HCT116 (cell line): ENCODE measurements around the gene PRKCD. TPM values are rescaled to one million over a fixed set of nuclear protein-coding genes. Genes with fewer than 3 reads are reported as not detected.

Experiments
- ATAC-seq: fragments of 200-7000 bp; cut with Tn5 transposase; 2 replicates; pipeline ENCODE4 v1.9.1; 2020; ENCODE audit warnings: mild to moderate bottlenecking, moderate library complexity
- BruUV-seq: library from RNA; stranded (reverse); fragments of 400-500 nt; replicated peaks from 2 replicates; lab custom pipeline; 2021; lab: Mats Ljungman, UMichigan
- CTCF ChIA-PET: fragments of 300-600 bp; sonication (Branson Sonifier 250); formaldehyde crosslinking; loops from one replicate; lab custom pipeline; 2021; ENCODE audit warnings: antibody characterized with exemption; lab: Charles Lee
- POLR2A ChIA-PET: fragments of 300-600, 350-600 bp; sonication (Branson Sonifier 250); formaldehyde crosslinking; loops from one replicate; lab custom pipeline; 2021; ENCODE audit warnings: antibody characterized with exemption; lab: Charles Lee
- RAD21 ChIA-PET, 2 experiments: fragments of 300-600 bp; sonication (Branson Sonifier 250); formaldehyde crosslinking; loops; one replicate each; lab custom pipeline; 2023; ENCODE audit warnings: low total read pairs in 2 of 2; ENCODE audit not compliant: uncharacterized antibody in 2 of 2, unreplicated experiment in 2 of 2, low non-redundant PET in 1 of 2; lab: Charles Lee
- DNase-seq: peaks from one replicate; pipeline ENCODE4 v3.0.0-alpha.2; 2010; ENCODE audit warnings: low read depth, low spot score
- H2AFZ ChIP-seq: fragments of 200-600 bp; shearing (Covaris generic), sonication (generic); 2 replicates; pipeline ENCODE4 v1.6.1; 2017; ENCODE audit warnings: low read depth, mixed run types, mixed read lengths, antibody characterized with exemption, low read length; ENCODE audit not compliant: poor library complexity, severe bottlenecking
- H3K27ac ChIP-seq: 2 replicates; pipeline ENCODE4 v1.5.1; 2012; ENCODE audit warnings: low read depth, low read length
- H3K27me3 ChIP-seq: fragments of 200-600 bp; sonication (generic); 2 replicates; pipeline ENCODE4 v1.6.1; 2016; ENCODE audit warnings: mixed run types, low read length, mixed read lengths; ENCODE audit not compliant: insufficient read depth
- H3K36me3 ChIP-seq, 2 experiments: fragments of 200-500 bp in 1 of 2; fragments of 200-600 bp in 1 of 2; sonication (Bioruptor generic) in 1 of 2; sonication (generic) in 1 of 2; 2 replicates each; pipeline versions ENCODE4 v1.5.1 to v1.6.1; 2014 to 2016; ENCODE audit warnings: low read length in 2 of 2, inconsistent platforms in 1 of 2, mixed read lengths in 1 of 2, mixed run types in 1 of 2; ENCODE audit not compliant: insufficient read depth in 2 of 2, control insufficient read depth in 1 of 2
- H3K4me1 ChIP-seq, 2 experiments: fragments of 200-600 bp in 1 of 2; sonication (generic) in 1 of 2; 2 replicates each; pipeline versions ENCODE4 v1.5.1 to v1.6.1; 2012 to 2017; ENCODE audit warnings: low read length in 2 of 2, inconsistent platforms in 1 of 2, mild to moderate bottlenecking in 1 of 2, mixed read lengths in 1 of 2, mixed run types in 1 of 2, moderate library complexity in 1 of 2; ENCODE audit not compliant: insufficient read depth in 2 of 2, control insufficient read depth in 1 of 2
- H3K4me2 ChIP-seq: fragments of 200-600 bp; sonication (generic); 2 replicates; pipeline ENCODE4 v1.6.1; 2017; ENCODE audit warnings: mixed run types, low read length, mixed read lengths
- H3K4me3 ChIP-seq, 2 experiments: fragments of 200-600 bp in 1 of 2; sonication (generic) in 1 of 2; replicated peaks in 1 of 2; 2 replicates each; pipeline ENCODE4 v1.5.1; 2011 to 2016; ENCODE audit warnings: low read length in 2 of 2, control low read depth in 1 of 2, low read depth in 1 of 2, mild to moderate bottlenecking in 1 of 2, mixed read lengths in 1 of 2, mixed run types in 1 of 2
- H3K79me2 ChIP-seq: fragments of 200-600 bp; sonication (generic); 2 replicates; pipeline ENCODE4 v1.6.1; 2017; ENCODE audit warnings: mild to moderate bottlenecking, mixed run types, low read length, moderate library complexity, mixed read lengths; ENCODE audit not compliant: insufficient read depth
- H3K9ac ChIP-seq: fragments of 200-600 bp; sonication (generic); 2 replicates; pipeline ENCODE4 v1.6.1; 2016; ENCODE audit warnings: low read length, mixed read lengths
- H3K9me2 ChIP-seq: fragments of 200-600 bp; sonication (generic), shearing (Covaris generic); 2 replicates; pipeline ENCODE4 v1.6.1; 2017; ENCODE audit warnings: mixed run types, mild to moderate bottlenecking, moderate library complexity; ENCODE audit not compliant: insufficient read depth
- H3K9me3 ChIP-seq, 2 experiments: fragments of 200-500 bp in 1 of 2; fragments of 200-600 bp in 1 of 2; sonication (Bioruptor generic) in 1 of 2; sonication (generic) in 1 of 2; 2 replicates each; pipeline ENCODE4 v1.6.1; 2014 to 2017; ENCODE audit warnings: low read length in 2 of 2, mixed read lengths in 2 of 2, inconsistent platforms in 1 of 2, low read depth in 1 of 2, mild to moderate bottlenecking in 1 of 2, mixed run types in 1 of 2, moderate library complexity in 1 of 2; ENCODE audit not compliant: control insufficient read depth in 1 of 2, insufficient read depth in 1 of 2
- H4K20me1 ChIP-seq: fragments of 200-600 bp; sonication (generic), shearing (Covaris generic); 2 replicates; pipeline ENCODE4 v1.6.1; 2017; ENCODE audit warnings: mixed run types, mild to moderate bottlenecking, moderate library complexity; ENCODE audit not compliant: insufficient read depth
- ATF3 ChIP-seq: IDR thresholded peaks from 2 replicates; pipeline ENCODE4 v1.6.1; 2012
- CTCF ChIP-seq, 3 experiments: fragments of 200-600 bp in 1 of 3; sonication (generic) in 1 of 3; IDR thresholded peaks in 2 of 3; conservative IDR thresholded peaks in 1 of 3; 2 replicates each; pipeline ENCODE4 v1.5.1; 2012 to 2017; ENCODE audit warnings: low read depth in 2 of 3, low read length in 2 of 3, antibody characterized with exemption in 1 of 3, borderline replicate concordance in 1 of 3, control low read depth in 1 of 3, mild to moderate bottlenecking in 1 of 3, mixed read lengths in 1 of 3, mixed run types in 1 of 3, moderate library complexity in 1 of 3; ENCODE audit not compliant: insufficient read depth in 1 of 3
- EZH2phosphoT487 ChIP-seq: fragments of 200-600 bp; IDR thresholded peaks from 2 replicates; pipeline ENCODE4 v1.6.1; 2018; ENCODE audit warnings: antibody characterized with exemption, borderline replicate concordance
- FOSL1 ChIP-seq: IDR thresholded peaks from 2 replicates; pipeline ENCODE4 v1.6.1; 2012; ENCODE audit warnings: low read depth
- JUND ChIP-seq: IDR thresholded peaks from 2 replicates; pipeline ENCODE4 v1.6.1; 2012
- POLR2AphosphoS5 ChIP-seq: IDR thresholded peaks from 2 replicates; pipeline ENCODE4 v1.6.1; 2011; ENCODE audit warnings: mild to moderate bottlenecking, low read depth, low read length, moderate library complexity
- REST ChIP-seq: IDR thresholded peaks from 2 replicates; pipeline ENCODE4 v1.6.1; 2012; ENCODE audit warnings: low read depth
- SIN3A ChIP-seq: IDR thresholded peaks from 2 replicates; pipeline ENCODE4 v1.6.1; 2012; ENCODE audit warnings: low read depth
- SP1 ChIP-seq: IDR thresholded peaks from 2 replicates; pipeline ENCODE4 v1.6.1; 2012; ENCODE audit warnings: low read depth
- SRF ChIP-seq: IDR thresholded peaks from 2 replicates; pipeline ENCODE4 v1.6.1; 2012; ENCODE audit warnings: low read depth
- TCF7L2 ChIP-seq: IDR thresholded peaks from 2 replicates; pipeline ENCODE4 v1.7.0; 2011; ENCODE audit warnings: borderline replicate concordance, inconsistent platforms; ENCODE audit not compliant: insufficient read depth, insufficient read length; ENCODE audit errors: extremely low read depth
- YY1 ChIP-seq: IDR thresholded peaks from 2 replicates; pipeline ENCODE4 v1.6.1; 2011; ENCODE audit warnings: low read length, low read depth, moderate library complexity, mild to moderate bottlenecking; ENCODE audit not compliant: insufficient replicate concordance; ENCODE audit errors: extremely low read depth
- ZFX ChIP-seq: fragments of 450-650 bp; IDR thresholded peaks from 2 replicates; pipeline ENCODE4 v1.6.1; 2017
- intact Hi-C: fragments of 100-400 bp; cut with micrococcal nuclease; formaldehyde crosslinking; loops from 2 replicates; pipeline ENCODE4 v1.10.0; 2022
- total RNA-seq: library from RNA; stranded (reverse); gene quantifications from one replicate; pipeline ENCODE4 v1.2.1, GENCODE V29; 2021; ENCODE audit not compliant: unreplicated experiment

Gene PRKCD
- total RNA-seq, 1 experiment from 2014 or later, result 34.4 TPM

- peak in 2 of 3 experiments; percentile 27 to 31; a peak in 3 of 6 replicates for TF ChIP-seq CTCF (IDR thresholded peaks at IDR 0.05 in 2 of 3, conservative IDR thresholded peaks at IDR 0.05 in 1 of 3; ENCODE audit: borderline replicate concordance in 1 of 3, insufficient read depth in 1 of 3, low read depth in 2 of 3, low read length in 2 of 3)
- no peak for TF ChIP-seq ATF3
- peak; percentile 55; the same call in 1 of the 2 replicates for TF ChIP-seq ZFX
- TF ChIP-seq JUND, result no peak
- TF ChIP-seq SP1, result no peak
- TF ChIP-seq POLR2AphosphoS5, result peak; percentile 81
Observed at GRCh38 chr3:53160660-53161449, at the start of gene PRKCD (continued).

- ATAC-seq, result no peak
- H3K79me2 ChIP-seq, result no peaks in the 10 kb centered on the region
- DNase-seq, result no peak
- H2AFZ ChIP-seq, result no peak overlapping the region
- no peak for TF ChIP-seq FOSL1
- no peak for TF ChIP-seq EZH2phosphoT487
- TF ChIP-seq SIN3A, result no peak
- TF ChIP-seq SRF, result no peak
- TF ChIP-seq JUND, result no peak
- TF ChIP-seq YY1, result no peak
- no peak for TF ChIP-seq REST
- no peak for TF ChIP-seq TCF7L2
- no peak overlapping the region for H3K9ac ChIP-seq
- no peak overlapping the region for H3K27ac ChIP-seq
- no TSS peak for BruUV-seq
- no peaks in the 10 kb centered on the region for H3K9me3 ChIP-seq
- no peak overlapping the region for H3K4me3 ChIP-seq
- H3K27me3 ChIP-seq, result no peaks in the 10 kb centered on the region
- no peak overlapping the region for H3K4me2 ChIP-seq
- POLR2A ChIA-PET, result no interaction called here
- CTCF ChIA-PET, result interaction anchor here (1.3 to 1.6 kb wide), 2 partner anchors 85 to 258 kb away, joined by 3 to 4 read pairs; no protein-coding TSS in a partner anchor
- RAD21 ChIA-PET, result no interaction called here
- no peaks in the 10 kb centered on the region for H4K20me1 ChIP-seq
- peaks cover 5 to 20% of the 10 kb centered on the region in 2 experiments; a peak in 1 of 4 replicates for H3K36me3 ChIP-seq
- H3K4me1 ChIP-seq, result no peaks in the 10 kb centered on the region; a peak in 1 of 4 replicates
- intact Hi-C loops, result loop anchor here (10.0 kb wide), 1 partner anchor 603 kb away; no protein-coding TSS in a partner anchor
- no peaks in the 10 kb centered on the region for H3K9me2 ChIP-seq
Observed at GRCh38 chr3:53111822-53112221, 49.2 kb upstream of the PRKCD start.
